ENCODE data around the gene WDR36. TPM values are rescaled to one million over a fixed set of nuclear protein-coding genes. Genes with fewer than 3 reads are reported as not detected.

WDR36 gene
- total and polyA plus RNA-seq, 10 of the 15 experiments (the other 5 are each of a cell fraction or from before 2014, with no cell fraction given) = 13.3 to 61.8 (median 47.0) TPM

DNA sequence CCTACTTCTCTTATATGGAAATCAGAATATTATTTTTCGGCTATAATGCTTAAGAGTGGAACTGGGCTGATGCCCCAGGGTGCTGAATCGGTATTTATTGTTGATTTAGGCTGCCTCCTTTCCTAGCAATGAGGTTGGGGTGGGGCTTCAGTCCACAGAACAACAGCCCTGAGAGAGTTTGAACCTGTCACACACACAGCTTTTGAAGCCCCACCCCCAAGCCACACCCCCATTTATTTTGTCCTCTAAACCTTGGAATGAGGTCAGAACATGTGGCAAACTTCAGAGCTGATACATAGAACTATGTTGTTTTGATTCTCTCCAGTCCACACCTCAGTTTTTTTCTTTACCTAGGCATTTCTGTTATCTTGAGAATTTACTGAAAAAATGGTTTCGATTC is 80.4 kb downstream of the WDR36 start (continued):
- TF ChIP-seq ZBTB4 (CRISPR knock-in tag; IDR thresholded peaks at IDR 0.05) (no peak), RUNX3 (IDR thresholded peaks at IDR 0.05; ENCODE audit: low read length) (no peak), EGR1 (IDR thresholded peaks at IDR 0.05; ENCODE audit: borderline replicate concordance in 1 of 2, low read depth in 2 of 2, low read length in 2 of 2) (no peak), GABPA (IDR thresholded peaks at IDR 0.05; ENCODE audit: low read depth) (no peak), CTCF (IDR thresholded peaks at IDR 0.05 in 2 of 3, conservative IDR thresholded peaks at IDR 0.05 in 1 of 3; ENCODE audit: control insufficient read depth in 2 of 3, extremely low read depth in 1 of 3, insufficient read depth in 1 of 3, low read depth in 3 of 3, low read length in 3 of 3) (no peak), MYC (IDR thresholded peaks at IDR 0.05; ENCODE audit: insufficient read depth, insufficient read length, insufficient replicate concordance, low read length, severe bottlenecking) (no peak), HCFC1 (IDR thresholded peaks at IDR 0.05; ENCODE audit: low read length) (no peak)
- TF ChIP-seq, protein P1, sequence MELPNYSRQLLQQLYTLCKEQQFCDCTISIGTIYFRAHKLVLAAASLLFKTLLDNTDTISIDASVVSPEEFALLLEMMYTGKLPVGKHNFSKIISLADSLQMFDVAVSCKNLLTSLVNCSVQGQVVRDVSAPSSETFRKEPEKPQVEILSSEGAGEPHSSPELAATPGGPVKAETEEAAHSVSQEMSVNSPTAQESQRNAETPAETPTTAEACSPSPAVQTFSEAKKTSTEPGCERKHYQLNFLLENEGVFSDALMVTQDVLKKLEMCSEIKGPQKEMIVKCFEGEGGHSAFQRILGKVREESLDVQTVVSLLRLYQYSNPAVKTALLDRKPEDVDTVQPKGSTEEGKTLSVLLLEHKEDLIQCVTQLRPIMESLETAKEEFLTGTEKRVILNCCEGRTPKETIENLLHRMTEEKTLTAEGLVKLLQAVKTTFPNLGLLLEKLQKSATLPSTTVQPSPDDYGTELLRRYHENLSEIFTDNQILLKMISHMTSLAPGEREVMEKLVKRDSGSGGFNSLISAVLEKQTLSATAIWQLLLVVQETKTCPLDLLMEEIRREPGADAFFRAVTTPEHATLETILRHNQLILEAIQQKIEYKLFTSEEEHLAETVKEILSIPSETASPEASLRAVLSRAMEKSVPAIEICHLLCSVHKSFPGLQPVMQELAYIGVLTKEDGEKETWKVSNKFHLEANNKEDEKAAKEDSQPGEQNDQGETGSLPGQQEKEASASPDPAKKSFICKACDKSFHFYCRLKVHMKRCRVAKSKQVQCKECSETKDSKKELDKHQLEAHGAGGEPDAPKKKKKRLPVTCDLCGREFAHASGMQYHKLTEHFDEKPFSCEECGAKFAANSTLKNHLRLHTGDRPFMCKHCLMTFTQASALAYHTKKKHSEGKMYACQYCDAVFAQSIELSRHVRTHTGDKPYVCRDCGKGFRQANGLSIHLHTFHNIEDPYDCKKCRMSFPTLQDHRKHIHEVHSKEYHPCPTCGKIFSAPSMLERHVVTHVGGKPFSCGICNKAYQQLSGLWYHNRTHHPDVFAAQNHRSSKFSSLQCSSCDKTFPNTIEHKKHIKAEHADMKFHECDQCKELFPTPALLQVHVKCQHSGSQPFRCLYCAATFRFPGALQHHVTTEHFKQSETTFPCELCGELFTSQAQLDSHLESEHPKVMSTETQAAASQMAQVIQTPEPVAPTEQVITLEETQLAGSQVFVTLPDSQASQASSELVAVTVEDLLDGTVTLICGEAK (IDR thresholded peaks at IDR 0.05; ENCODE audit: borderline replicate concordance) = no peak
- TF ChIP-seq, protein P2, sequence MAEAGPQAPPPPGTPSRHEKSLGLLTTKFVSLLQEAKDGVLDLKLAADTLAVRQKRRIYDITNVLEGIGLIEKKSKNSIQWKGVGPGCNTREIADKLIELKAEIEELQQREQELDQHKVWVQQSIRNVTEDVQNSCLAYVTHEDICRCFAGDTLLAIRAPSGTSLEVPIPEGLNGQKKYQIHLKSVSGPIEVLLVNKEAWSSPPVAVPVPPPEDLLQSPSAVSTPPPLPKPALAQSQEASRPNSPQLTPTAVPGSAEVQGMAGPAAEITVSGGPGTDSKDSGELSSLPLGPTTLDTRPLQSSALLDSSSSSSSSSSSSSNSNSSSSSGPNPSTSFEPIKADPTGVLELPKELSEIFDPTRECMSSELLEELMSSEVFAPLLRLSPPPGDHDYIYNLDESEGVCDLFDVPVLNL (IDR thresholded peaks at IDR 0.05; ENCODE audit: low read depth, low read length) = no peak

Data from GM12878 (cell line).